ENCODE results near the gene C1QTNF7.

The C1QTNF7 gene

GRCh38 chr4:15457406-15458201 lies 29.8 kb downstream of the C1QTNF7 start:
- no peak for DNase-seq (ENCODE audit: low read depth in 2 of 2)

- no peak for DNase-seq (ENCODE audit: low read depth in 2 of 2)
Measured at GRCh38 chr4:15458616-15459015, 30.8 kb downstream of the C1QTNF7 start.

- no peak for DNase-seq (ENCODE audit: low read depth in 2 of 2)
Measured at GRCh38 chr4:15459706-15460105, 31.9 kb downstream of the C1QTNF7 start.

- no peak for DNase-seq (ENCODE audit: low read depth in 2 of 2)
Measured at GRCh38 chr4:15466596-15466995, 38.8 kb downstream of the C1QTNF7 start.

GRCh38 chr4:15469402-15470127 lies 41.7 kb downstream of the C1QTNF7 start, which contains the start of gene CC2D2A:
TSS of gene CC2D2A (plus strand) at chr4:15469882. CDS start at chr4:15475933, 6,051 bp downstream.
- DNase-seq (ENCODE audit: low read depth in 2 of 2): no peak

DNA sequence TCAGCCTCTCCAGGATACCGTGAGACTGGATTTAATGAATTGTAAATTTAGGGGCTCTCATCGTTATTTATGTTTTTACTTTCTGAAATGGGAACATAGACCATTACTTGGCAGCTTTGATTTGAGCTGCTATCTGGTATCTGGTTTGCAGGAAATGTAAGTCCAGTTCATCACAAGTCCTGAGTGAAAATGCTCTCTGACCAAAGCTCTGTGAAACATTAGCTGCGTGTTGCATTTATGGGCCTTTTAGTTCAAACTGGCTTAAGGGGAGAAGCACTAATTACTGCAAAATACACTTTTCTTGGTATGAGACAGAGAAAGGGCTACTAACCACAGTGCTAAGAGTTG lies 42.3 kb downstream of the C1QTNF7 start:
- no peak for DNase-seq (ENCODE audit: low read depth in 2 of 2)

- DNase-seq (ENCODE audit: low read depth in 2 of 2): no peak
Measured at GRCh38 chr4:15476396-15476795, 48.6 kb downstream of the C1QTNF7 start.

DNA sequence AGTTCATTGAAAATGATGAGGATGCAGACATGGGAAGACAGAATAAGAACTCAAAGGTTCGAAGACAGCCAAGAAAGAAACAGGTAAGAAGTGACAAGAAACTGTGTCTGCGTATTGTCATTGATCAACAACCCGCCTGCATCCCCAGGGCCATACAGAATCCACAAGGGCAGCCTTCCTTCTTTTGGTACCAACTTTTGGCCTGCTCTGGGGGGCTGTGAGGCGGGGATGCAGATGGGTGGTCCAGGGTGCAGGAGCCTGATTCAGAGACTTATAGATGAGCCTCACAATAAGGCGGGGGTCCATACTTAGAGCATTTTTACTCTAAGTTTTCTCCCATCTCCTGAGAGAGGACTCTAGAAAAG lies 50.9 kb downstream of the C1QTNF7 start:
- no peak for DNase-seq (ENCODE audit: low read depth in 2 of 2)

DNA sequence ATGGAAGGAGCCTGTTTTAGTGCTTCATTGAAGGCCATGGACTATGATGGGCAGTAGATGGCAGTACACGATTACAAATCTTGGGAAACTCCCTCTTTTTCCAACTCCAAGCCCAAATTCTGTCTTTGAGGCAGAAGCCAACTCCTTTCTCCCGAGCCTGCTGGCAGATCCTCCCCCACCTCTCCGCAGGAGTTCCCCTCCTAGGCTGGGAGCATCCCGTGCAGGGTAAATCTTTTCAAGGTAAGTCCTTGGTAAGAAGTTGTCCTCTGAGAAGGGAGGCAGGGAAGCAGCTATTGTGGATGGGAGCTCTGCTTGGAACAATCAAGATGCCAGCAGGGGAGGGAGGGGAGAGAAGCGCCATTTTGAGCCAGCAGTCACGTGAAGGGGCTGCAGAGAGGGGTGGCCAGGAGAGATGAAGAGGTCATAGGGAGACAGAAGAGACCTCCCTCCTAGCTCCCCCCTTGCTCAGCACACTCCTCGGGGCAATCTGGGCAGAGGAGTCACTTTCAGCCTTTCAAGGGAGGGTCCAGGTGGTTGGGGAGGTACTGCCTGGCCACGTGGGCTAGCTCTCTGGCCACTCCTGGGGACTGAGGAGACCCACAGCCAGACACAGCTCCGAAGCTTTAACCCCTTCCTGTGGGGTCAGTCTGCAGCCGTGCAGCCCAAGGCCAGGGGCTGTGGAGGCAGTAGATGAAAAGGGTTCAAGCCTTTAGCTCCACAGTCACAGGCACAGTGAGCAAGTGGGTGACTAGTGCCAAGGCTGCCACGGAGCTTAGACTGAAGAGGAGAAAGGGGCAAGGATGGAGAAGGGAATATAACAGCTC lies 51.5 kb downstream of the C1QTNF7 start:
- DNase-seq (ENCODE audit: low read depth in 2 of 2): no peak

- no peak for DNase-seq (ENCODE audit: low read depth in 2 of 2)
Measured at GRCh38 chr4:15479913-15480185, 52.0 kb downstream of the C1QTNF7 start.

DNA sequence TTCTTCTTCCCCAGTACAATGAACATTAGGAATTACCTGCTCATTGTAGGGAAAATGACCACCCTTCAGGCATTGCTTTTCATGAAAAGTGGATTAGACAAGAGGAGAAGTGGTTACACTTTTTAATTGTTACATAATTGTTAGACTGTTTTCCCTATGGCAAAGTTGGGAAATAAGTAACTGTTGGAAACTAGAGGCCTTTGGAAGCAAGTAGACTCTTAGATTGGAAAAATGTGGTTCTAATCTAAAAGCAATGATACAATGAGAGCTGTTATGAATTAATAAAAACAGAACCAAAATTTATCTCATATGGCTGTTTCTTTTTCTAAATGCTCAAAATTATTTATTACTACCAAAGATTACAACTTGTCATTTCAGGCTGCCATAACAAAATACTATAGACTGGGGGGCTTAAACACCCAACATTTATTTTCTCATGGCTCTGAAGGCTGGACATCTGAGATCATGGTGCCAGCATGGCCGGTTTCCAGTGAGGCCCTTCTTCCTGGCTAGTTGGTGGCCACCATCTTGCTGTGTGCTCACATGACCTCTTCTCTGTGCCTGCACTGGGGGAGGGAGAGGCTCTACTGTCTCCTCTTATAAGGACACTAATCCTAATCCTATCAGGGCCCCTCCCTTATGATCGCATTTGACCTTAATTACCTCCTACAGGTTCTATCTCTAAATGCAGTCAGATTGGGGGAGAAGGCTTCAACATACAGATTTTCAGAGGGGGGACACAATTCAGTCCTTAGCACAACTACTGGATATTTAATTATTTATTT lies 54.3 kb downstream of the C1QTNF7 start:
- no peak for DNase-seq (ENCODE audit: low read depth in 2 of 2)

DNA sequence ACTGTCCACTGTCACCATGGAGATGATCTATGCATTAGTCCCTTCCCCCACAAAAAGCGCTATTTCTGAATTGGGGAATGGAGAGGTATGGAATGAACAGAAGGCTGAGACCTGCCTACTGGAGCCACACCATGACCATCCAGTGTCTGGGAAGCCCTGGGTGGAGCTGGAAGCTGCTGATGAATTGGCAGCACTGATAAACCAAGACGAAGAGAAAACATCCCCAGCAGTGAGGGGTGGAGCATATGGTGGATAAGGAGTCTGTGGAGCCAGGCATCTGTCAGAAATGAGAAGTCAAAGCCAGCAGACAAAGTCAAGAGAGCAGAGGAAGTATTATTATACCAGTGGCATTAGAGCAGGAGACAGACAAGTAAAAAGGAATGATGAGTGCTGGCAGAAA lies 55.0 kb downstream of the C1QTNF7 start:
- DNase-seq (ENCODE audit: low read depth in 2 of 2): no peak

DNA sequence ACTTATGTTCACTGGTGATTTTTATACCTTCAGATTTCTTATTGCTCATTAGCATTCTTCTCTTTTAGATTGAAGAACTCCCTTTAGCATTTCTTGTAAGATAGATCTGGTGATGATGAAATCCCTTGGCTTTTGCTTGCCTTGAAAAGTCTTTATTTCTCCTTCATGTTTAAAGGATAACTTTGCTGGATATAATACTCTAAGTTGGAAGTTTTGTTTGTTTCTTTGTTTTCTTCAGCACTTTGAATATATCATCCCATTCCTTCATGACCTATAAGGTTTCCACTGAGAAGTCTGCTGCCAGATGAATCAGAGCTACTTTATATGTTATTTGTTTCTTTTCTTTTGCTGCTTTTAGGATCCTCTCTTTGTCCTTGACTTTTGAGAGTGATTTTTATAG lies 60.3 kb downstream of the C1QTNF7 start:
- no peak for DNase-seq (ENCODE audit: low read depth in 2 of 2)

GRCh38 chr4:15488658-15489470 lies 61.0 kb downstream of the C1QTNF7 start:
- DNase-seq (ENCODE audit: low read depth in 2 of 2): no peak

DNA sequence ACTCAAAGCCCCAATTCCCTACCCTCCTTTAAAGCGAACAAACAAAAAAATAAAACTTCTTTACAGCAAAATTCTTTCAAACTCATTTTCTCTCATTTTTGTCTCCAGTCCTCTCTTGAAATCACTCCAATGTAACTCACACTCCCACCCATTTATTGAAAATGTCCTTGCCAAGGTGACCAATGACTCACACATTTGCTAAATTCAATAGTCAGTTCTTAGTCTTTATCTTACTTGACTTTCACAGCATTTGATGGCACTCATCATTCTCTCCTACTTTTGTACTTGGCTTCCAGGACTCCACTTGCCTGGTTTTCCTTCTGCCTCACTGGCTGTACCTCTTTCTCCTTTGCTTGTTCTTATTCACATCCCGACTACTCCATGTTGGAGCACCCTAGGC lies 61.7 kb downstream of the C1QTNF7 start:
- DNase-seq (ENCODE audit: low read depth in 2 of 2): no peak

DNA sequence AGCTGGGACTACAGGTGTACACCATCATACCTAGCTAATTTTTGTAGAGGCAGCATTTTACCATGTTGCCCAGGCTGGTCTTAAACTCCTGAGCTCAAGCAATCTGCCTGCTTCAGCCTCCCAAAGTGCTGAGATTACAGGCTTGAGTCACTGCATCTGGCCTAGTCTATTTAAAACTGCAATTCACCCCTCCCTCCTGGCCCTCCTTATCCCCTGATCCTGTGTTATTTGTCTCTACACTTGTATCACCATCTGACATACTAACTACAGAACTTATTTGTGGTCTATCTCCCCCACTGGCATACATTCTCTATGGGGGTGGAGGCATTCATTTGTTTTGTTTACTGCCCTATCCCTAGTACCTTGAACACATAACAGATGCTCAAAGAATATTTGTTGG lies 65.6 kb downstream of the C1QTNF7 start:
- DNase-seq (ENCODE audit: low read depth in 2 of 2): no peak

DNA sequence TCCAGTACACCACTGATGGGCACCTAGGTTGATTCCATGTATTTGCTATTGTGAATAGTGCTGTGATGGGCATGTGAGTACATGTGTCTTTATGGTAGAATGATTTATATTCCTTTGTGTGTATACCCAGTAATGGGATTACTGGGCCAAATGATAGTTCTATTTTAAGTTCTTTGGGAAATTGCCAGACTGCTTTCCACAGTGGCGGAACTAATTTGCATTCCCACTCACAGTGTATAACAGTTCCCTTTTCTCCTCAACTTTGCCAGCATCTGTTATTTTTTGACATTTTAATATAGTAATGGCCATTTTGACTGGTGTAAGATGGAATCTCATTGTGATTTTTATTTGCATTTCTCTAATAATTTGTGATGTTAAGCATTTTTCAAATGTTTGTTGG lies 67.8 kb downstream of the C1QTNF7 start:
- no peak for DNase-seq (ENCODE audit: low read depth in 2 of 2)

All from activated CD8-positive, alpha-beta memory T cell treated with anti-CD3 and anti-CD28 coated beads for 4 hours (primary cell).